Measurements from ENCODE around the gene IFI27. TPM values are rescaled to one million over a fixed set of nuclear protein-coding genes. Genes with fewer than 3 reads are reported as not detected.
"Not testable (repeated sequence)": the region's sequence is repeated elsewhere in the genome, so short reads cannot be mapped to it uniquely, and the experiment has no call there.

The IFI27 gene
- total RNA-seq, 1 experiment from 2014 or later = 2.3 TPM

DNA sequence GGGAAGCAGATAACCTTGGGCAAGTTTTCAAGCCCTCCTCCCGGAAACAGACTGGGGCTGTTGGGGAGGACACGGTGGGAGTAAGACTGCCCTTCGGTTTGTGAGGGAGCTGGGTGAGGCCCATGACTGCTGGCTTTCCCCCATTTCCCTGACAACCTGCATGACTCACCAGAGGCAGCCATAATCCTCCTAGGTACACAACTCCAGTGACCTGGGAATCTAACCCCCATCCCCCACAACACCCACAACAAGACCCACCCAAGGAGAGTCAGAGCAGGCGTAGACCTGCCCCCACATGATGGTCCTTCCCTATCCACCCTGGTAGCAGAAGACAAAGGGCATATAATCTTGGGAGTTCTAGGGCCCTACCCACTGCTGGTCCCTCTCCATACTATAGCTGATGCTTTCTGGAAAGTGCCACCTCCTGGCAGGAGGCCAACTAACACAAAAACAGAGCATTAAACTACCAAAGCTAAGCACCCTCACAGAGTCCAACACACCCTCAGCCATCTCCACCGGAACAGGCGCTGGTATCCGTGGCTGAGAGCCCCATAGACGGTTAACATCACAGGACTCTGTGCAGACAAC lies 44.4 kb upstream of the IFI27 start:
- H3K9me3 ChIP-seq (ENCODE audit: control insufficient read depth, insufficient read depth, low read depth, low read length) = no peaks in the 10 kb centered on the region
- no peak for DNase-seq (ENCODE audit: low read depth, low spot score)
- intact Hi-C loops (cut with micrococcal nuclease; ENCODE audit: unreplicated experiment) = no loop called here
- H3K36me3 ChIP-seq (ENCODE audit: control insufficient read depth, insufficient read depth, low read length) = peaks cover 4% of the 10 kb centered on the region; the same call in 1 of the 2 replicates
- in situ Hi-C loops (cut with HindIII; ENCODE audit: low pct_unique_long_range_greater_than_20kb, low sequenced_read_pairs) = no loop called here
- H3K4me1 ChIP-seq (ENCODE audit: control insufficient read depth, insufficient read depth, low read length) = no peaks in the 10 kb centered on the region
- H3K4me3 ChIP-seq (ENCODE audit: low read depth in 2 of 2, low read length in 2 of 2) = no peak overlapping the region
- no peaks in the 10 kb centered on the region for H3K27me3 ChIP-seq (ENCODE audit: control insufficient read depth, insufficient read depth, low read length)
- ChIA-PET POLR2A (no interaction called here), CTCF (no interaction called here)
- peak; percentile 56; the same call in 1 of the 2 replicates for ATAC-seq
- no TSS peak for BruUV-seq (replicated peaks)
- no peak for TF ChIP-seq TCF7L2 (IDR thresholded peaks at IDR 0.05; ENCODE audit: low read depth, low read length)
- TF ChIP-seq POLR2AphosphoS5 (IDR thresholded peaks at IDR 0.05; ENCODE audit: low read depth, low read length) = no peak
- TF ChIP-seq SIN3A (IDR thresholded peaks at IDR 0.05; ENCODE audit: borderline replicate concordance, insufficient read depth, low read depth, low read length) = no peak
- no peak for TF ChIP-seq REST (IDR thresholded peaks at IDR 0.05; ENCODE audit: insufficient read depth in 1 of 2, low read depth in 2 of 2, low read length in 1 of 2)
- TF ChIP-seq, protein P1, sequence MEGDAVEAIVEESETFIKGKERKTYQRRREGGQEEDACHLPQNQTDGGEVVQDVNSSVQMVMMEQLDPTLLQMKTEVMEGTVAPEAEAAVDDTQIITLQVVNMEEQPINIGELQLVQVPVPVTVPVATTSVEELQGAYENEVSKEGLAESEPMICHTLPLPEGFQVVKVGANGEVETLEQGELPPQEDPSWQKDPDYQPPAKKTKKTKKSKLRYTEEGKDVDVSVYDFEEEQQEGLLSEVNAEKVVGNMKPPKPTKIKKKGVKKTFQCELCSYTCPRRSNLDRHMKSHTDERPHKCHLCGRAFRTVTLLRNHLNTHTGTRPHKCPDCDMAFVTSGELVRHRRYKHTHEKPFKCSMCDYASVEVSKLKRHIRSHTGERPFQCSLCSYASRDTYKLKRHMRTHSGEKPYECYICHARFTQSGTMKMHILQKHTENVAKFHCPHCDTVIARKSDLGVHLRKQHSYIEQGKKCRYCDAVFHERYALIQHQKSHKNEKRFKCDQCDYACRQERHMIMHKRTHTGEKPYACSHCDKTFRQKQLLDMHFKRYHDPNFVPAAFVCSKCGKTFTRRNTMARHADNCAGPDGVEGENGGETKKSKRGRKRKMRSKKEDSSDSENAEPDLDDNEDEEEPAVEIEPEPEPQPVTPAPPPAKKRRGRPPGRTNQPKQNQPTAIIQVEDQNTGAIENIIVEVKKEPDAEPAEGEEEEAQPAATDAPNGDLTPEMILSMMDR (IDR thresholded peaks at IDR 0.05) = no peak
- no peak overlapping the region for H3K27ac ChIP-seq (ENCODE audit: low read length)

DNA sequence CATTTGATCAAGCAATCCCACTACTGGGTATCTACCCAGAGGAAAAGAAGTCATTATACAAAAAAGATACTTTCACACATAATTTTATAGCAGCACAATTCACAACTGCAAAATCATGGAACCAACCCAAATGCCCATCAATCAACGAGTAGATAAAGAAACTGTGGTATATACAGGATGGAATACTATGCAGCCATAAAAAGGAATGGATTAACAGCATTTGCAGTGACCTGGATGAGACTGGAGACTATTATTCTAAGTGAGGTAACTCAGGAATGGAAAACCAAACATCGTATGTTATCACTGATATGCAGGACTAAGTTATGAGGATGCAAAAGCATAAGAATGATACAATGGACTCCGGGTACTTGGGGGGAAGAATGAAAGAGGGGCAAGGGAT lies 38.5 kb upstream of the IFI27 start:
- intact Hi-C loops (cut with micrococcal nuclease; ENCODE audit: unreplicated experiment); H3K4me3 ChIP-seq (ENCODE audit: low read depth in 2 of 2, low read length in 2 of 2); BruUV-seq (replicated peaks); ATAC-seq; H3K36me3 ChIP-seq (ENCODE audit: control insufficient read depth, insufficient read depth, low read length); H3K27ac ChIP-seq (ENCODE audit: low read length); in situ Hi-C loops (cut with HindIII; ENCODE audit: low pct_unique_long_range_greater_than_20kb, low sequenced_read_pairs); H3K27me3 ChIP-seq (ENCODE audit: control insufficient read depth, insufficient read depth, low read length); DNase-seq (ENCODE audit: low read depth, low spot score); POLR2A ChIA-PET; H3K4me1 ChIP-seq (ENCODE audit: control insufficient read depth, insufficient read depth, low read length); CTCF ChIA-PET: not testable (repeated sequence)
- peaks cover 23% of the 10 kb centered on the region; the same call in 1 of the 2 replicates for H3K9me3 ChIP-seq (ENCODE audit: control insufficient read depth, insufficient read depth, low read depth, low read length)

DNA sequence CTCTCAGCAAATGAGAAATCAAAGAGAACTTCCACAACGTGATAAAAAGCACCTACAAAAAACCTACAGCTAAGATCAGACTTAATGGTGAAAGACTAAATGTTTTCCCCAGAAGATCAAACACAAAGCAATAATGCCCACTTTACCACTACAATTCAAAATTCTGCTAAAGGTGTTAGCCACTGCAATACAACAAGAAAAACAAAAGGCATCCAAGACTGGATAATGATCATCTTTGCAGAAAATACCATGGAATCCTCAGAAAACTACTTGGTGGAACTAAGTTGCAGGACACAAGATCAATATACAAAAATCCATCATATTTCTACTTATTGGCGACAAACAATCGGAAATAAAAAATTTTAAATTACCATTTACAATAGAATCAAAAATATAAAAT lies 36.0 kb upstream of the IFI27 start:
- Histone ChIP-seq H3K9me3 (ENCODE audit: control insufficient read depth, insufficient read depth, low read depth, low read length) (peaks cover 34% of the 10 kb centered on the region; the same call in 1 of the 2 replicates), H3K27ac (ENCODE audit: low read length) (no peak overlapping the region), H3K4me3 (ENCODE audit: low read depth in 2 of 2, low read length in 2 of 2) (no peak overlapping the region), H3K36me3 (ENCODE audit: control insufficient read depth, insufficient read depth, low read length) (peaks cover 9% of the 10 kb centered on the region; the same call in 1 of the 2 replicates), H3K4me1 (ENCODE audit: control insufficient read depth, insufficient read depth, low read length) (peaks cover 3% of the 10 kb centered on the region), H3K27me3 (ENCODE audit: control insufficient read depth, insufficient read depth, low read length) (no peaks in the 10 kb centered on the region)
- ChIA-PET CTCF (no interaction called here), POLR2A (interaction anchor here (0.6 kb wide), 1 partner anchor 604 kb away, joined by 3 read pairs; no protein-coding TSS in a partner anchor)
- in situ Hi-C loops (cut with HindIII; ENCODE audit: low pct_unique_long_range_greater_than_20kb, low sequenced_read_pairs) (no loop called here), intact Hi-C loops (cut with micrococcal nuclease; ENCODE audit: unreplicated experiment) (no loop called here)
- no peak for ATAC-seq
- no peak for DNase-seq (ENCODE audit: low read depth, low spot score)
- no peak for TF ChIP-seq SIN3A (IDR thresholded peaks at IDR 0.05; ENCODE audit: borderline replicate concordance, insufficient read depth, low read depth, low read length)
- TF ChIP-seq, protein P1 (IDR thresholded peaks at IDR 0.05) = no peak
- BruUV-seq (replicated peaks) = no TSS peak

All from Panc1 (cell line).